HG02943 (cell line): Measurements from ENCODE around the gene KIF11.
A peak's percentile ranks its signal among the peaks of the same experiment; 100 is the strongest.
"Not testable (repeated sequence)": the region's sequence is repeated elsewhere in the genome, so short reads cannot be mapped to it uniquely, and the experiment has no call there.

Experiments used
- ATAC-seq: cut with Tn5 transposase; IDR thresholded peaks from one replicate; pipeline ENCODE4 v1.9.1; 2021; ENCODE audit warnings: mild to moderate bottlenecking, low read depth, moderate library complexity; ENCODE audit not compliant: unreplicated experiment

KIF11 gene

GRCh38 chr10:92590623-92591549 is 2.0 kb upstream of the KIF11 start:
- ATAC-seq, result no peak

GRCh38 chr10:92591550-92592022 is 1.3 kb upstream of the KIF11 start:
- ATAC-seq, result peak; percentile 56

GRCh38 chr10:92593619-92594588 is 974 bp downstream of the KIF11 start:
- ATAC-seq, result no peak

- ATAC-seq, result no peak
Measured at GRCh38 chr10:92595505-92595904, 2.6 kb downstream of the KIF11 start.

- no peak for ATAC-seq
Measured at GRCh38 chr10:92598321-92598720, 5.4 kb downstream of the KIF11 start.

- ATAC-seq, result no peak
Measured at GRCh38 chr10:92604841-92605240, 11.9 kb downstream of the KIF11 start.

GRCh38 chr10:92615515-92615914 is 22.6 kb downstream of the KIF11 start:
- no peak for ATAC-seq

- no peak for ATAC-seq
Measured at GRCh38 chr10:92619368-92619767, 26.4 kb downstream of the KIF11 start.

GRCh38 chr10:92627845-92628480 is 35.0 kb downstream of the KIF11 start:
- no peak for ATAC-seq

GRCh38 chr10:92629945-92630344 is 37.0 kb downstream of the KIF11 start:
- no peak for ATAC-seq

GRCh38 chr10:92638037-92638436 is 45.1 kb downstream of the KIF11 start:
- no peak for ATAC-seq

GRCh38 chr10:92640107-92640506 is 47.2 kb downstream of the KIF11 start:
- no peak for ATAC-seq

GRCh38 chr10:92641492-92641891 is 48.6 kb downstream of the KIF11 start:
- ATAC-seq, result no peak

GRCh38 chr10:92644921-92645320 is 52.0 kb downstream of the KIF11 start:
- no peak for ATAC-seq

GRCh38 chr10:92650864-92651263 is 57.9 kb downstream of the KIF11 start:
- ATAC-seq, result not testable (repeated sequence)

GRCh38 chr10:92655426-92655825 is 62.5 kb downstream of the KIF11 start:
- no peak for ATAC-seq

GRCh38 chr10:92656266-92656961 is 63.5 kb downstream of the KIF11 start:
- no peak for ATAC-seq

- ATAC-seq, result no peak
Measured at GRCh38 chr10:92657024-92657423, 64.1 kb downstream of the KIF11 start.

GRCh38 chr10:92662848-92663247 is 69.9 kb downstream of the KIF11 start:
- no peak for ATAC-seq

- no peak for ATAC-seq
Measured at GRCh38 chr10:92664322-92664721, 71.4 kb downstream of the KIF11 start.
